GM19193 (cell line): ENCODE data around the gene SCT.

Experiments
- POLR2A ChIP-seq: IDR thresholded peaks from 4 replicates; pipeline ENCODE4 v1.6.1; 2011; ENCODE audit not compliant: insufficient read depth, insufficient read length; ENCODE audit errors: extremely low read depth

SCT gene

GRCh38 chr11:630871-631270, 3.9 kb upstream of the SCT start:
- no peak for TF ChIP-seq POLR2A

- no peak for TF ChIP-seq POLR2A
Observed at GRCh38 chr11:629237-629583, 2.2 kb upstream of the SCT start.

- TF ChIP-seq POLR2A, result no peak
Observed at GRCh38 chr11:628056-628455, 1.1 kb upstream of the SCT start.

GRCh38 chr11:627308-627576, 261 bp upstream of the SCT start:
- no peak for TF ChIP-seq POLR2A

- TF ChIP-seq POLR2A, result no peak
Observed at GRCh38 chr11:625636-626268, 1.2 kb downstream of the SCT start.

GRCh38 chr11:624705-625635, 2.0 kb downstream of the SCT start, which contains the start of gene CDHR5:
Gene CDHR5 (minus strand): TSS chr11:624955. CDS start chr11:624902, 53 bp downstream.
- TF ChIP-seq POLR2A, result no peak

- TF ChIP-seq POLR2A, result no peak
Observed at GRCh38 chr11:623999-624704, 2.8 kb downstream of the SCT start.

GRCh38 chr11:623349-623869, 3.6 kb downstream of the SCT start:
- TF ChIP-seq POLR2A, result no peak

- TF ChIP-seq POLR2A, result no peak
Observed at GRCh38 chr11:621838-622237, 5.1 kb downstream of the SCT start.

- TF ChIP-seq POLR2A, result no peak
Observed at GRCh38 chr11:620935-621814, 5.8 kb downstream of the SCT start.

- TF ChIP-seq POLR2A, result no peak
Observed at GRCh38 chr11:620201-620600, 6.8 kb downstream of the SCT start.

- no peak for TF ChIP-seq POLR2A
Observed at GRCh38 chr11:619628-620050, 7.3 kb downstream of the SCT start.

- TF ChIP-seq POLR2A, result no peak
Observed at GRCh38 chr11:618856-619627, 7.9 kb downstream of the SCT start.

GRCh38 chr11:617912-618682, 8.9 kb downstream of the SCT start:
- no peak for TF ChIP-seq POLR2A
